Right lobe of liver (tissue), 4 donors: ENCODE results near the gene TEKT2.

Experiments used
- POLR2A ChIP-seq: fragments of 450-650 bp; IDR thresholded peaks from one replicate; pipeline ENCODE4 v1.6.1; 2017; ENCODE audit warnings: antibody characterized with exemption, mild to moderate bottlenecking
- TF ChIP-seq, protein P1 (sequence below), 4 donors: fragments of 200-600 bp in 3 of 4; fragments of 450-650 bp in 1 of 4; IDR thresholded peaks; one replicate each; pipeline versions ENCODE4 v1.5.1 to v1.8.0; 2016 to 2022; ENCODE audit warnings: antibody characterized with exemption in 4 of 4, mild to moderate bottlenecking in 2 of 4
- donor health status: DM: no; HTN: no; CAD: no.
- donor health status: DM: no; HTN: no; CAD: no.
- donor health status: DM: no; HTN: yes; CAD: no.

- TF ChIP-seq, protein P1, sequence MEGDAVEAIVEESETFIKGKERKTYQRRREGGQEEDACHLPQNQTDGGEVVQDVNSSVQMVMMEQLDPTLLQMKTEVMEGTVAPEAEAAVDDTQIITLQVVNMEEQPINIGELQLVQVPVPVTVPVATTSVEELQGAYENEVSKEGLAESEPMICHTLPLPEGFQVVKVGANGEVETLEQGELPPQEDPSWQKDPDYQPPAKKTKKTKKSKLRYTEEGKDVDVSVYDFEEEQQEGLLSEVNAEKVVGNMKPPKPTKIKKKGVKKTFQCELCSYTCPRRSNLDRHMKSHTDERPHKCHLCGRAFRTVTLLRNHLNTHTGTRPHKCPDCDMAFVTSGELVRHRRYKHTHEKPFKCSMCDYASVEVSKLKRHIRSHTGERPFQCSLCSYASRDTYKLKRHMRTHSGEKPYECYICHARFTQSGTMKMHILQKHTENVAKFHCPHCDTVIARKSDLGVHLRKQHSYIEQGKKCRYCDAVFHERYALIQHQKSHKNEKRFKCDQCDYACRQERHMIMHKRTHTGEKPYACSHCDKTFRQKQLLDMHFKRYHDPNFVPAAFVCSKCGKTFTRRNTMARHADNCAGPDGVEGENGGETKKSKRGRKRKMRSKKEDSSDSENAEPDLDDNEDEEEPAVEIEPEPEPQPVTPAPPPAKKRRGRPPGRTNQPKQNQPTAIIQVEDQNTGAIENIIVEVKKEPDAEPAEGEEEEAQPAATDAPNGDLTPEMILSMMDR (IDR thresholded peaks at IDR 0.05), result no peak
- no peak for TF ChIP-seq POLR2A
These were observed 16.5 kb downstream of the TEKT2 start for GRCh38 chr1:36100376-36100775.
